Measurements from ENCODE around the gene SLIT3. TPM values are rescaled to one million over a fixed set of nuclear protein-coding genes. Genes with fewer than 3 reads are reported as not detected.

The SLIT3 gene
- total and polyA plus RNA-seq, 2 experiments from 2014 or later = 58.4 to 96.7 TPM

- H3K4me3 ChIP-seq = no peak overlapping the region
- H3K27me3 ChIP-seq = no peaks in the 10 kb centered on the region
- H2AFZ ChIP-seq = no peak overlapping the region
- H4K20me1 ChIP-seq (ENCODE audit: insufficient read depth, poor library complexity, severe bottlenecking) = no peaks in the 10 kb centered on the region
- no peaks in the 10 kb centered on the region for H3K36me3 ChIP-seq (replicated peaks; ENCODE audit: insufficient read depth, low read depth)
- WGBS (ENCODE audit: low lambda C conversion rate, missing lambda C conversion rate) = 68% methylated on average over 8 of the region's 8 CpGs
- no peaks in the 10 kb centered on the region for H3K79me2 ChIP-seq
- DNase-seq (ENCODE audit: low spot score) = no peak
- no peaks in the 10 kb centered on the region for H3K9me3 ChIP-seq (ENCODE audit: low read depth)
- no peak for TF ChIP-seq CTCF (IDR thresholded peaks at IDR 0.05; ENCODE audit: poor library complexity)
- no peak for TF ChIP-seq EZH2 (IDR thresholded peaks at IDR 0.05; ENCODE audit: borderline replicate concordance)
- TF ChIP-seq EZH2phosphoT487 (IDR thresholded peaks at IDR 0.05; ENCODE audit: low read depth, severe bottlenecking, unreplicated experiment) = no peak
- H3K4me2 ChIP-seq = no peak overlapping the region
- H3K9me2 ChIP-seq (replicated peaks; ENCODE audit: insufficient read depth) = no peaks in the 10 kb centered on the region
- peaks cover 1% of the 10 kb centered on the region for H3K4me1 ChIP-seq (ENCODE audit: insufficient read depth)
- no peak overlapping the region for H3K27ac ChIP-seq
Observed at GRCh38 chr5:168969326-168969886, 331.5 kb downstream of the SLIT3 start.

GRCh38 chr5:168967882-168968620, 332.9 kb downstream of the SLIT3 start:
- no peak for TF ChIP-seq CTCF (IDR thresholded peaks at IDR 0.05; ENCODE audit: poor library complexity)
- TF ChIP-seq EZH2phosphoT487 (IDR thresholded peaks at IDR 0.05; ENCODE audit: low read depth, severe bottlenecking, unreplicated experiment) = no peak
- TF ChIP-seq EZH2 (IDR thresholded peaks at IDR 0.05; ENCODE audit: borderline replicate concordance) = no peak
- Histone ChIP-seq H3K27ac (no peak overlapping the region), H2AFZ (no peak overlapping the region), H3K36me3 (replicated peaks; ENCODE audit: insufficient read depth, low read depth) (no peaks in the 10 kb centered on the region), H3K27me3 (no peaks in the 10 kb centered on the region), H3K4me2 (no peak overlapping the region), H3K4me1 (ENCODE audit: insufficient read depth) (peaks cover 3% of the 10 kb centered on the region), H3K9me2 (replicated peaks; ENCODE audit: insufficient read depth) (no peaks in the 10 kb centered on the region), H4K20me1 (ENCODE audit: insufficient read depth, poor library complexity, severe bottlenecking) (no peaks in the 10 kb centered on the region), H3K4me3 (no peak overlapping the region), H3K9me3 (ENCODE audit: low read depth) (no peaks in the 10 kb centered on the region), H3K79me2 (no peaks in the 10 kb centered on the region)
- 70% methylated on average over 7 of the region's 7 CpGs for WGBS (ENCODE audit: low lambda C conversion rate, missing lambda C conversion rate)
- no peak for DNase-seq (ENCODE audit: low spot score)

- Histone ChIP-seq H3K27me3 (no peaks in the 10 kb centered on the region), H3K79me2 (no peaks in the 10 kb centered on the region), H3K4me2 (no peak overlapping the region), H3K9me2 (replicated peaks; ENCODE audit: insufficient read depth) (no peaks in the 10 kb centered on the region), H4K20me1 (ENCODE audit: insufficient read depth, poor library complexity, severe bottlenecking) (no peaks in the 10 kb centered on the region), H3K9me3 (ENCODE audit: low read depth) (no peaks in the 10 kb centered on the region), H3K27ac (no peak overlapping the region), H2AFZ (no peak overlapping the region), H3K4me3 (no peak overlapping the region), H3K4me1 (ENCODE audit: insufficient read depth) (peaks cover 9% of the 10 kb centered on the region), H3K36me3 (replicated peaks; ENCODE audit: insufficient read depth, low read depth) (no peaks in the 10 kb centered on the region)
- WGBS (ENCODE audit: low lambda C conversion rate, missing lambda C conversion rate) = 85% methylated on average over 5 of the region's 5 CpGs
- DNase-seq (ENCODE audit: low spot score) = no peak
- TF ChIP-seq EZH2phosphoT487 (IDR thresholded peaks at IDR 0.05; ENCODE audit: low read depth, severe bottlenecking, unreplicated experiment) (no peak), EZH2 (IDR thresholded peaks at IDR 0.05; ENCODE audit: borderline replicate concordance) (no peak), CTCF (IDR thresholded peaks at IDR 0.05; ENCODE audit: poor library complexity) (no peak)
Observed at GRCh38 chr5:168965638-168966037, 335.3 kb downstream of the SLIT3 start.
